ENCODE results near the gene NLRP2B. TPM values are rescaled to one million over a fixed set of nuclear protein-coding genes. Genes with fewer than 3 reads are reported as not detected.

The NLRP2B gene
- total and polyA plus RNA-seq, 2 of the 8 experiments (the other 6 are each of a cell fraction or from before 2014, with no cell fraction given) = not detected

DNA sequence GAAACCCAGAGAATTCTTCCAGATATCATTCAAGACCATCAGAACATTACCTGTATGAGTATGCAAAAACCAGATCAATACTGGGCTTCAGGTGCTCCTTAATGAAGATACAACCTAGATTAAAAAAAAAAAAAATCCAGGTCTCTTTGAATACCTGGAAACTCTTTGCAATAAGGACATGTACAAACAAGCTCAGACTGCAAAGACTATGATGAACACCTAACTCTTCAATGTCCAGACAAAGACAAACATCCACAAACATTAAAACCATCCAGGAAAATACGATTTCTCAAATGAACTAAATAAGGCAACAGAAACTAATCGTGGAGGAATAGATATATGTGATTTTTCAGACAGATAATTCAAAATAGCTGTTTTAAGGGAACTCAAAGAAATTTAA, 38.7 kb downstream of the NLRP2B start (continued):
- no peak for TF ChIP-seq SUZ12 (IDR thresholded peaks at IDR 0.05; ENCODE audit: low read length)
- no peak for TF ChIP-seq CBX8 (IDR thresholded peaks at IDR 0.05; ENCODE audit: borderline replicate concordance, low read depth, low read length)
- no peak for TF ChIP-seq BRCA1 (IDR thresholded peaks at IDR 0.05; ENCODE audit: low read depth, low read length)
- TF ChIP-seq JUN (IDR thresholded peaks at IDR 0.05; ENCODE audit: low read depth, low read length) = no peak
- TF ChIP-seq KDM5A (IDR thresholded peaks at IDR 0.05; ENCODE audit: low read length) = no peak

Data from H1 (cell line).